Thyroid gland (tissue), 4 donors: ENCODE measurements around the gene ABCA4. TPM values are rescaled to one million over a fixed set of nuclear protein-coding genes. Genes with fewer than 3 reads are reported as not detected.

ENCODE experiments used
- DNase-seq, 2 donors: peaks; one replicate each; pipeline ENCODE4 v3.0.0-alpha.2; 2019
- H3K27ac ChIP-seq, 3 donors: fragments of 200-600 bp; sonication (generic); 1 replicate in 2 of 3; 2 replicates in 1 of 3; pipeline ENCODE4 v1.5.1; 2016 to 2019; ENCODE audit warnings: mild to moderate bottlenecking in 1 of 3, moderate library complexity in 1 of 3
- H3K27me3 ChIP-seq: fragments of 200-600 bp; sonication (generic); one replicate; pipeline ENCODE4 v1.5.1; 2019
- H3K36me3 ChIP-seq, 2 donors: fragments of 200-600 bp; sonication (generic); one replicate each; pipeline ENCODE4 v1.5.1; 2016 to 2019
- H3K4me1 ChIP-seq, 2 donors: fragments of 200-600 bp; sonication (generic); one replicate each; pipeline ENCODE4 v1.5.1; 2017 to 2019
- H3K4me3 ChIP-seq, 3 donors: fragments of 200-600 bp; sonication (generic); replicated peaks in 1 of 3; 1 replicate in 2 of 3; 2 replicates in 1 of 3; pipeline ENCODE4 v1.5.1; 2016; ENCODE audit warnings: mild to moderate bottlenecking in 1 of 3
- H3K9me3 ChIP-seq: fragments of 200-600 bp; sonication (generic); one replicate; pipeline ENCODE4 v1.5.1; 2017
- POLR2A ChIP-seq, 2 donors: fragments of 450-650 bp; IDR thresholded peaks; one replicate each; pipeline ENCODE4 v1.6.1; 2017; ENCODE audit warnings: antibody characterized with exemption in 2 of 2, mild to moderate bottlenecking in 2 of 2, moderate library complexity in 1 of 2
- WGBS, 2 donors: methylation state at CpG; one replicate each; pipeline ENCODE4 v1.1.5; 2017; 5-methylcytosine and 5-hydroxymethylcytosine counted together
- intact Hi-C: fragments of 100-400 bp; cut with DNase I; formaldehyde crosslinking; loops from one replicate; pipeline ENCODE4 v1.15.1; 2023
- total RNA-seq, 4 donors: library from RNA; depleted of rRNA; stranded (reverse); fragments of >200 nt; gene quantifications; one replicate each; pipeline ENCODE4 v1.2.3, GENCODE V29; 2016
- TF ChIP-seq, protein P1 (sequence below), 6 experiments: fragments of 200-600 bp in 3 of 6; fragments of 450-650 bp in 3 of 6; sonication (generic) in 3 of 6; IDR thresholded peaks; one replicate each; pipeline ENCODE4 v1.5.1; 2016 to 2019; ENCODE audit warnings: antibody characterized with exemption in 6 of 6, mild to moderate bottlenecking in 2 of 6, inconsistent platforms in 1 of 6, moderate library complexity in 1 of 6

Gene ABCA4
- total RNA-seq, 4 donors from 2014 or later, result 0.44 to 1.0 (median 0.82) TPM

DNA sequence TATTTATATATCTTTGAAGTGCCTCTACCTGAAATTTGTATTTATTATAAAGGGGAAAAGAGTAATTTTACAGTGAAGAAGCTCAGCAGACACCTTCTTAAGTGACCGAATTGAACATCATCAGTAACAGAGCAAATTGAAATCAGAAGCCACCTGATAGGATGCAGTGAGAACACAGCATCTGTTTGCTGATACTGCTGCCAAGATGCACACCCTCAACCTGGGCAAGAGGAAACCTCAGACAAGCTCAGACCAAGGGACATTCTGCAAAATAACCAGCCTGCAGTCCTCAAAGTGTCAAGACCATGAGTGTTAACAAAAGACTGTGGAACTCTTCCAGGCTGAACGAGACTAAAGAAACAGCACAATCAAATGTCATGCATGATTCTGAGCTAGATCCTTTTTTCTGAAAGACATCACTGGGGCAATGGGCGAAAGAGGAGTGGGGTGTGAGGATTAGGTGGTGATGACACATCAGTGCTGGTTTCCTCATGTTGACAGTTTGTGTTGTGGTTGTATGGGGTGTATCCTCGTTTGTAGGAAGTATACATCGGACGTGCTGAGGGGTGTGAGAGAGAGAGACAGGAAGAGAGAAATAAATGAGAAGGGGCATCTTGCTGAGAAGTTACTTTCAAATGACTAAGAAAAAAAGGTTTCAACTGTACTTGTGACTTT, 103.7 kb downstream of the ABCA4 start:
- Histone ChIP-seq H3K27ac (no peak overlapping the region), H3K9me3 (no peaks in the 10 kb centered on the region), H3K27me3 (no peaks in the 10 kb centered on the region), H3K4me3 (no peak overlapping the region), H3K36me3 (no peaks in the 10 kb centered on the region), H3K4me1 (peaks cover 10 to 15% of the 10 kb centered on the region in 2 donors)
- DNase-seq, result no peak
- intact Hi-C loops, result no loop called here
- WGBS, 2 donors, result 71 to 73% methylated on average over 6 of the region's 6 CpGs
- TF ChIP-seq POLR2A (IDR thresholded peaks at IDR 0.05), result no peak
- TF ChIP-seq, protein P1, sequence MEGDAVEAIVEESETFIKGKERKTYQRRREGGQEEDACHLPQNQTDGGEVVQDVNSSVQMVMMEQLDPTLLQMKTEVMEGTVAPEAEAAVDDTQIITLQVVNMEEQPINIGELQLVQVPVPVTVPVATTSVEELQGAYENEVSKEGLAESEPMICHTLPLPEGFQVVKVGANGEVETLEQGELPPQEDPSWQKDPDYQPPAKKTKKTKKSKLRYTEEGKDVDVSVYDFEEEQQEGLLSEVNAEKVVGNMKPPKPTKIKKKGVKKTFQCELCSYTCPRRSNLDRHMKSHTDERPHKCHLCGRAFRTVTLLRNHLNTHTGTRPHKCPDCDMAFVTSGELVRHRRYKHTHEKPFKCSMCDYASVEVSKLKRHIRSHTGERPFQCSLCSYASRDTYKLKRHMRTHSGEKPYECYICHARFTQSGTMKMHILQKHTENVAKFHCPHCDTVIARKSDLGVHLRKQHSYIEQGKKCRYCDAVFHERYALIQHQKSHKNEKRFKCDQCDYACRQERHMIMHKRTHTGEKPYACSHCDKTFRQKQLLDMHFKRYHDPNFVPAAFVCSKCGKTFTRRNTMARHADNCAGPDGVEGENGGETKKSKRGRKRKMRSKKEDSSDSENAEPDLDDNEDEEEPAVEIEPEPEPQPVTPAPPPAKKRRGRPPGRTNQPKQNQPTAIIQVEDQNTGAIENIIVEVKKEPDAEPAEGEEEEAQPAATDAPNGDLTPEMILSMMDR (IDR thresholded peaks at IDR 0.05), result no peak

- no peak for TF ChIP-seq POLR2A (IDR thresholded peaks at IDR 0.05)
- TF ChIP-seq, protein P1 (IDR thresholded peaks at IDR 0.05), result no peak
- no peak overlapping the region for H3K4me3 ChIP-seq
- 85 to 97% methylated on average over 3 of the region's 3 CpGs for WGBS, 2 donors
- H3K9me3 ChIP-seq, result no peaks in the 10 kb centered on the region
- intact Hi-C loops, result no loop called here
- H3K36me3 ChIP-seq, result no peaks in the 10 kb centered on the region
- no peak overlapping the region for H3K27ac ChIP-seq
- no peaks in the 10 kb centered on the region for H3K4me1 ChIP-seq
- no peak for DNase-seq
- no peaks in the 10 kb centered on the region for H3K27me3 ChIP-seq
These were observed 105.5 kb downstream of the ABCA4 start for GRCh38 chr1:94015489-94015817.

DNA sequence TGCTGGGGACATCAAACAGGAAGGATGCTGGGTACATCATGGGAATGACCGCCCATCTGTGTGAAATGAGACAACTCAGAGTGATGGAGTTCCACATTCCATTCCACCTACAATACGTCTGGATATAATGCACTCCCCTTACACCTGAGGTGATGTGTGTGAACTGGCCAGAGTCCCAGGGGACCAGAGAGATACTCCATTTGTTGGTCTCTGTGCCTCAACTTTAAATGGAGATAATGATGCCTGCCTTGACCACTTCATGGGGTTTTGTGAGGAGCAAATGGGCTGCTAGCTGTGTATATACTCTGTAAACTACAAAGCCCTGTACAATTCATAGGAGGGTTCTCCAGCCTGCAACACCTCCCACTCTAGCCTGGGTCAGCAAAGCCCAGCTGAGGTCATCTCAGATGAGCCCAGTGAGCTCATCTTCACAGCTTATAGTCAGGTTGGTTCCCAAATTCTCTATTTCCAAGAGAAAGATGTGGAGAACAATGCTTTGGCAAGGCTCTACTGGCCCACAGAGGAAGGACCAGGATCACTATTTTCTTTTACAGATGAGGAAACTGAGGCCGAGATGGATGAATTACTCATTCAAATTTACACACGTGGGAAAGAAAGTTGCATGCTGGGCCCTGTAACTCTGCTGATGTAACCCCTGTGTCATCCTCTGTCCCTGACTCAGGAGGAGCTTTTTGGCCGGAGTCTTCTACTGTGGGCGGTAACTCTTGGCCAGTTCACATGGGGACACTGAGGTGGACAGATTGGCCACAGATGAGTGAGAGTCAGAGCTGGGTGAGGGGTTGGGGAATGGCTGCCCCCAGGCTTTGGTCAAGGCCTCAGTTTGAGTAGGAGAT, 106.1 kb downstream of the ABCA4 start:
- no peak overlapping the region for H3K4me3 ChIP-seq
- WGBS, 2 donors, result 88 to 93% methylated on average over 6 of the region's 6 CpGs
- no peak overlapping the region for H3K27ac ChIP-seq
- no peaks in the 10 kb centered on the region for H3K27me3 ChIP-seq
- no peaks in the 10 kb centered on the region for H3K9me3 ChIP-seq
- H3K4me1 ChIP-seq, result no peaks in the 10 kb centered on the region
- H3K36me3 ChIP-seq, result no peaks in the 10 kb centered on the region
- no peak for TF ChIP-seq POLR2A (IDR thresholded peaks at IDR 0.05)
- TF ChIP-seq, protein P1 (IDR thresholded peaks at IDR 0.05), result no peak
- intact Hi-C loops, result no loop called here
- DNase-seq, result no peak

- Histone ChIP-seq H3K27me3 (no peaks in the 10 kb centered on the region), H3K4me3 (no peak overlapping the region), H3K36me3 (no peaks in the 10 kb centered on the region), H3K9me3 (no peaks in the 10 kb centered on the region), H3K4me1 (no peaks in the 10 kb centered on the region), H3K27ac (no peak overlapping the region)
- WGBS, 2 donors, result 75 to 77% methylated on average over 6 of the region's 6 CpGs
- TF ChIP-seq, protein P1 (IDR thresholded peaks at IDR 0.05), result no peak
- TF ChIP-seq POLR2A (IDR thresholded peaks at IDR 0.05), result no peak
- DNase-seq, result no peak
- intact Hi-C loops, result no loop called here
These were observed 106.9 kb downstream of the ABCA4 start for GRCh38 chr1:94014087-94014486.

GRCh38 chr1:94013367-94013878, 107.5 kb downstream of the ABCA4 start:
- Histone ChIP-seq H3K36me3 (no peaks in the 10 kb centered on the region), H3K4me1 (no peaks in the 10 kb centered on the region), H3K9me3 (no peaks in the 10 kb centered on the region), H3K27me3 (no peaks in the 10 kb centered on the region), H3K27ac (no peak overlapping the region), H3K4me3 (no peak overlapping the region)
- intact Hi-C loops, result no loop called here
- WGBS, 2 donors, result 91 to 93% methylated on average over 8 of the region's 8 CpGs
- TF ChIP-seq POLR2A (IDR thresholded peaks at IDR 0.05), result no peak
- TF ChIP-seq, protein P1 (IDR thresholded peaks at IDR 0.05), result no peak
- no peak for DNase-seq
